HG03520 (cell line): ENCODE measurements around the gene BMPER.

Experiments used
- ATAC-seq: cut with Tn5 transposase; IDR thresholded peaks from one replicate; pipeline ENCODE4 v1.9.1; 2021; ENCODE audit warnings: mild to moderate bottlenecking, moderate library complexity; ENCODE audit not compliant: unreplicated experiment

BMPER gene

DNA sequence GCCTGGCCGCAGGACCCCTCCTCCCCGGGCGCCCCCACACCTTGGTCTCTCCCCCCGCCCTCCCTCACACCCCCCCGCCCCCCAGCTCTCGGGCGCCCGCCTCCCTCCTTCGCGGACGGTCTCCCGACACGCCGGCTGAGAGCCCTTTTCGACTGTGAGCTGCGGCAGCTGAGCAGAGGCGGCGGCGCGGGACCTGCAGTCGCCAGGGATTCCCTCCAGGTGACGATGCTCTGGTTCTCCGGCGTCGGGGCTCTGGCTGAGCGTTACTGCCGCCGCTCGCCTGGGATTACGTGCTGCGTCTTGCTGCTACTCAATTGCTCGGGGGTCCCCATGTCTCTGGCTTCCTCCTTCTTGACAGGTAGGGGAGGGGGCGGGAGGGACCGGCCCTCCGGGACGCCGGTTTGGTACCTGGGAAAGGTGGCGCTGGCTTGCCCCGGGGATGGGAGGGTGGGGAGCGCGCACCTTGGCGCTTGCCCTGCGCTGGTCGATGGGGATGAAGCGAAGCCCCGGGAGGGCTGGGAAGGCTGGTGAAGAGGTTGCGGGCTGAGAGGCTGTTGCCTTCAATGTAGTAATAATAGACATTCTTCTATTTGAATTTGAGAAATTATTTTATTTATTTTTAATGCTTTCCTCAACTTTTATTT is at the start of gene BMPER:
Gene BMPER (plus strand): TSS at position 151 of the 644 bp plus-strand sequence. CDS start 75 bp downstream, at position 226.
- no peak for ATAC-seq

- no peak for ATAC-seq
Observed at GRCh38 chr7:33861947-33862346, 43.4 kb upstream of the BMPER start.

GRCh38 chr7:33862946-33863814 is 42.2 kb upstream of the BMPER start:
- ATAC-seq = no peak

DNA sequence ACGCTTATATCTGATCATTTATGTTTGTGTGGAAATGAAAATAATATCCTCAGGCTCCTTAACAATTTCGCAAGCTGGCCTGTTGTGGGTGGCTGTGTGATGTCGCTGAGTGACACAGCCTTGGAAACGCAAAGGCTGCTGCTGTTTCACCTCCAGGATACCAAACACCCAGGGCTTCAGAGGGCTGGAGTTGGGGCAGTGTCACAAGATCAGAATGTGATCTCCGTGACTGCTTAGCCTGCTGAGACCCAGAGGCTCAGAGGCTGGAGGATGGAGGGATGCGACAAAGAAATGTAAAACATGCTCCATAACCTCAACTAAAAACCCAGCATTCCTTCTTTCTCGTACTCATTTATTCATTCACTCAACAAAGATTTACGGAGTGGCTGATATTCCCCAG is 37.2 kb upstream of the BMPER start:
- no peak for ATAC-seq

- no peak for ATAC-seq
Observed at GRCh38 chr7:33869176-33869575, 36.2 kb upstream of the BMPER start.

- no peak for ATAC-seq
Observed at GRCh38 chr7:33870120-33870519, 35.2 kb upstream of the BMPER start.

DNA sequence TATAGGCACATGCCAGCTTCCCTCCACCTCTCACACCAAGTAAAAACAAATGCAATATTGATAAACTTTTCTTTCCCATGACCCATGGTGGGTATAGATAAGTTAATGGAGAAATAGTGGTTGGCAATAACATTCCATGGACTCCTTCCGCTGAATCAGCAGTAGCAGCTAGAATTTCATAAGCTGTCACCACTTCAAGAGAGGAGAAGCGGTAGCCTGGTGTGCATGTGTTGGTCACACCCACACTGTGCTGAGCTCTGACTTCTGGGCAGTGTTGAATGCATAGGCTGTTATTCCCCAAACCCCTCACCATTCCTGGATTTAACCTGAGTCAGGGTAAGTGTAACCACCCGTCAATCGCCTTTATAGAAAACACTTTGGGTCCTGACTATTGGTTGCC is 32.5 kb upstream of the BMPER start:
- ATAC-seq = no peak

DNA sequence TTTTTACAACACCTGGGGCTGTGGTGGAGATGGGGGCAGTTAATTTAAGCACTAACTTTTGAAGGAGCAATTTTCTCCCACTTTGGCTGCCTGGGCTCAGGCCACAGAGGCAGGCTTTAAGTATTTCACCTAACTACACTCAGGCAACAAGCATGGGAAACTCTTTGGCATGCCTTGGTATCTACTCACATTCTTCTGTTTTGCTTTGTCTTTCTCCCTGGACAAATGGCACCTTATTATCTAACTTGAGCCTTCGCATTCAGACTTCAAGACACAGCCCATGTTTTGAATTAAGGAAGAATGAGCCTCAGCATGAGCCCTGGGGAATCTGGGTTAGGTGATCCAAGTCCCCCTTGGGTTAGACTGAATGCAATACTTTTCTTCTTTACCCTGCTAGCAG is 31.8 kb upstream of the BMPER start:
- no peak for ATAC-seq

DNA sequence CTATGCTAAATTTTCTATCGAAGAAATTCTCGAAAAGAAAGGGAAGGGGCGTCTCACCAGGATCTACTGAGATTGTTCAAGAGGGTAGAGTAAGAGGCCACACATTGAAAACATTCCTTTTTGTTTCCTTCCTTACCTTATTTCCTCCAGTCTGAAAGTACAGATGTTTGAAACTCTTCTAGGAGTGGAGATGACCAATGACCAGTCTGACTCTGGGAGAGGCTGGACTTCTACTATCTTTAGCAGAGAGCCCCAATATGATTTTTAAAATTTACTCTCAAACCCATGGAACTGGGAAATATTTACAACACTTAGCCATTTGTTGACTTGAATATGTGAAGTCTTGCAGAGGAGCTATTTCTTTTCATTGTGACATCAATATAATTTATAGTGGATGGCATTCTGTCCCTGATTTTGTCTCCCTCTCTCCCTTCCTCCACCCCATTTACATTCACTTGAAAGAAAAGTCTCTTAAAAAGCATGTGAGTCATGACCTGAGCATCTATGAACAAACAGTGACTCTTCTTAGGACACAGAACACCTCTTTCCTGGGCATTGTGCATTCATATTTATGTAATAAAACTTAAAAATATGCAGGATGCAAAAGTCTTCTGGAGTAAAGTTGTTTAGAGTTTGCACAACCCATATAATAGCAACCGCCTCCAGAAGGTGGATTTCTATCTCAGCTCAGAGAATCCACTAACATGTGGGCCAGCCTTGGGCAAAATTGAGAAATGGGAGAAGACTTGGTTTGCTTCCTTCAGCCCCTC is 31.2 kb upstream of the BMPER start:
- ATAC-seq = no peak

GRCh38 chr7:33874943-33875342 is 30.4 kb upstream of the BMPER start:
- ATAC-seq = no peak

DNA sequence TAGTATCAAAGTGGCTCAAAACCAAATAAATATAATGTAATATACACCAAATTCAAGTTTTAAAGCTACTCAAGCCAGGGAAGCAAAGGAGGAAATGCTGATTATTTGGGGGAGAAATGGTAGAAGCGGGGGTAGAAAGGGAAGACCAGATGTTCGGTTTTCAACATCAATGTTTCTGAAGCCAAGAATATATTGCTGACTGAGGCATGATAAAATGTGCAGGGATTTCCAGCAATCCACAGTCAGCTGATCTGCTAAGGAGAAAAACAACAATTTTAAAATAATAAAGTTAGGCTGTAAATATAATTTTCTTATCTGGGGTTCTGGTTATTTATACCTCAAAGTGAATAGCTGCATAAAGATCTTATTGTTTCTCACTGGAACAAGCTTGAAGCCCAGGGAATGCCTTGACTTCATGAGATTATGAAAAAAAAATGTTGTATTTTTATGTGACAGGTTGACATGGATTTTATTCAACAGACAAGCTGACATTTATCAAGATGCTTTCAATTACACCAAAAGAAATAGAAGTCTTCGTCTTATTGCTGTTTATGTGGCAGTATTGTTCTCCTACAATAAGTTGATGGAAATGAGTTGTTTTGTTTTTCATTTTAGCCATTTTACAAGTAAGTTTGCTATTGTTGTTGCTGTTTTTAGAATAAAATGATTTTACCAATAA is 28.6 kb upstream of the BMPER start:
- no peak for ATAC-seq

DNA sequence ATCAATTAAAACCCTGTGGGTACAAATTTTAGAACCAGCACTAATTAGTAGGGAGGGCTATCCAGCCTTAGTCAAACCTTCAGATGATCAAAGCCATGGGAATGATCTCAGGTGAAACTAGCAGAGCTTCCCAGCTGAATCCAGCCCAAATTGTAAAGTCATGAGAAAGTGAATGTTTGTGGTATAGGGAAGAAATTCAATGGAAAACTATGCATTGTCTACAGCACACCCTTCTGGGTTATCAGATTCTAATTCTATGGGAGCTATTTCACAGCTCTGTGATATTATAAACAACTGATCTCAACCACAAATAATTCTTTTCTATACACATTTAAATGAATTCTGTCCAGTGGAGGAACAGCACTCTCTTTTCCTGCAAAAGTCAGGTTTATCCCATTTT is 24.6 kb upstream of the BMPER start:
- ATAC-seq = no peak

- no peak for ATAC-seq
Observed at GRCh38 chr7:33881316-33881715, 24.0 kb upstream of the BMPER start.

GRCh38 chr7:33882040-33882837 is 23.1 kb upstream of the BMPER start:
- ATAC-seq = no peak

GRCh38 chr7:33882950-33883670 is 22.2 kb upstream of the BMPER start:
- no peak for ATAC-seq

GRCh38 chr7:33883671-33883965 is 21.7 kb upstream of the BMPER start:
- no peak for ATAC-seq

GRCh38 chr7:33885290-33886148 is 19.8 kb upstream of the BMPER start:
- no peak for ATAC-seq

DNA sequence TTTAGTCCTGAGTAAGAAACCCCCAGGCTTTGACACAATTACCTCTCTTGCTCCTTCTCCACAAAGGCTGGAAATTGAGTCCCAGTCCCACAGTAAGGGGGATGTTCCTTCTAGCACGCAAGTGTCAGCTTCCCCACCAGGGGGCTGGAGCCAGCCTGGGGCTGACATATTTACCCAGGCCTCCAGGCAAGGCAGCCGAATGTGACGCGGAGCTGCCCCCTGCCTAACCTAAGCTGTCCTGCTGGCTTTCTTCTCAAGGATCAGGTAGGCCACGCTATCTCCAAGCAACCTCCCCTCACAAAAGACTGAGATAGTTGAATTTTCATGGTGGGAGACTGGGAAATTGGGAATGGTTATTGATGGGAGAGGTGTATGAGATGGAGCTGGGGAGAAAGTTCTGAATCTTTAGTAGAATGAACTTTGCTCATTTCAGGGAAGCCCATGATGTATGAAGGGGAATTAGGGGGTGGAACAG is 19.2 kb upstream of the BMPER start:
- no peak for ATAC-seq
